Stimulated activated CD4-positive, alpha-beta T cell treated with anti-CD3 and anti-CD28 coated beads, Interleukin-2, amount 100 ng/mL, for 4 hours (primary cell): ENCODE measurements around the gene TMSB10.
"Not testable (repeated sequence)": the region's sequence is repeated elsewhere in the genome, so short reads cannot be mapped to it uniquely, and the experiment has no call there.

Experiments
- DNase-seq: peaks from one replicate; pipeline ENCODE4 v3.0.0-alpha.2; 2020; ENCODE audit warnings: low read depth

TMSB10 gene

DNA sequence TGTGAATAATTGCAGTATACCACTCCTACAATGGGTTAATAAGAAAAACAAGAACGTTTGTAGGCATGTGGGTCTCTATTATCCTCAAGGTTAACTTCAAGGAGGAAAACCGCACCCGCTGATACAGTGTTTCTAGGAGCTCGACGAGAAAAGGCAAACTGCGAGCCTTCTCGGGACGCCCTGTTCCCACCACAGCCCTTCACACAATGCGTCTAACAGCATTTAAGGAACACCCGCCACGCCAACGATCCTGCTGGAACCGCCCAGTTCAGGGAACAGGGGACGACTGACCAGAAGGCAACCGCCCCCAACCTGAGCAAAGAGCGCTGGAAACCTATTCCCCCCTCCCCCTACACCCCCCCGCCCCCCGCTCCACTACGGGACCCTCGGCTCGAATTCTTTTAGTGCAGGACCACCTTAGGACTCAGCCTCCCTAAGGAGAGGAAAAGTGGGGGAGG lies 710 bp upstream of the TMSB10 start:
- no peak for DNase-seq

DNA sequence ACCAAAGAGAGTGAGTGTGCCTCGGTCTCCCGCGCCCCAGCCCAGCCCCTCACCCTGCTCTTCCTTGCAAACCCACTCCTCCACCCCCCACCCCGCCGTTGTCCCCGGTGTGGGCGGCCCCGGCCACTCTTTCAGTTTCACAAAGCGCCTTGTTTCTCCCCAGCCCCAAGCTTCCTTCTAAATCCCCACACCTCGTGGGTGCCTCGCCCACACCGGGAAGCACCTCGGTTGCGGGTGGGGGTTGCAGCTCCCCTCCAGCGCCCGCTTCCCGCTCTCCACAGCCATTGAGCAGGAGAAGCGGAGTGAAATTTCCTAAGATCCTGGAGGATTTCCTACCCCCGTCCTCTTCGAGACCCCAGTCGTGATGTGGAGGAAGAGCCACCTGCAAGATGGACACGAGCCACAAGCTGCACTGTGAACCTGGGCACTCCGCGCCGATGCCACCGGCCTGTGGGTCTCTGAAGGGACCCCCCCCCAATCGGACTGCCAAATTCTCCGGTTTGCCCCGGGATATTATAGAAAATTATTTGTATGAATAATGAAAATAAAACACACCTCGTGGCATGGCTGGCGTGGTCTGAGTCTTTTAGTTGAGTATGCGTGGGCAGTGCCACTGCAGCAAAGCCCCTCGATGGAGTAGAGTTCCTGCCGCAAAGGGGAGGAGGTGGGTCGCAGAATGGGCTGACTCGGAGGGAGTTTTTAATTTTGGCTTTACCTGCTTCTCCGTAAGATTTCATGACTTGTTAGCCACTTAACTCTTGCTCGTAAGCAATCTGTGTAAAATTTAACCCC lies 848 bp downstream of the TMSB10 start:
- peak; percentile 64 for DNase-seq

DNA sequence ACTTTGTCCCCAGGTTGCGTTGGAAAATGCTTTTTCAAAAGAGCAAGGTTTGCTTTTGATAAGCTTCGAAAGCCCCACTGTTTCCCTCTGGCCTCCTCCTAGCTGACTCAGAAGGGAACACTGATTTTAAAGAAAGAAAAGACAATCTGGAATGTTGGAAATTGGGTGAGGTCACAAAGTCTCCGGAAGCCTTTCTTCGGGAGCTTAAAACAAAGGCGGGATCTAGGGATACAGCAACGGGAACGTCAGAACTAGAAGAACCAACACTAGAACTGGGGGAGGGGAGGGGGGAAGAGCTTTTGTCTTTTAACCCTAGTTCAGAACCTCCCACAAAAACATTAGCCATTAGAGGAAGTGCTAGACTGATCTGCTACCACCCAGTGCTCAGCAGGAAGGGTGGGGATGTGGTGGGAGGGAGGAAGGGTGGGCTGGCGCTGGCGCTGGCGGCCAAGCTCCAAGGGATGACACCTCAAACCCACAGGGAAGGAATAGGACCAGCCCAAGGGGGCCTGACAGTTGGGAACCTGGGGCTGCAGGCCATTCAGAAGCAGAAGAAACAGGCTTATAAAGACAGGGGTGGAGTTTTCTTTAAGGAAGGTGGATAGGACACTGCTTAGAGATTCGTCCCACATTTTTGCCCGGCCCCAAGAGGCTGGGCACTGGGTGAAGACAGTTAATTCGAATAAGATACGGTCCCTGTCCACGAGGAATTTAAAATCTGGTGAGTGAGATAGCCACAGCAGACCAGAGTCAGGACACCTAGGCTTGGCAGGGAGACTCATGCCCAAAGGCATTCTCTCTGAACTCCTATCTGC lies 1.7 kb downstream of the TMSB10 start:
- DNase-seq, result no peak

DNA sequence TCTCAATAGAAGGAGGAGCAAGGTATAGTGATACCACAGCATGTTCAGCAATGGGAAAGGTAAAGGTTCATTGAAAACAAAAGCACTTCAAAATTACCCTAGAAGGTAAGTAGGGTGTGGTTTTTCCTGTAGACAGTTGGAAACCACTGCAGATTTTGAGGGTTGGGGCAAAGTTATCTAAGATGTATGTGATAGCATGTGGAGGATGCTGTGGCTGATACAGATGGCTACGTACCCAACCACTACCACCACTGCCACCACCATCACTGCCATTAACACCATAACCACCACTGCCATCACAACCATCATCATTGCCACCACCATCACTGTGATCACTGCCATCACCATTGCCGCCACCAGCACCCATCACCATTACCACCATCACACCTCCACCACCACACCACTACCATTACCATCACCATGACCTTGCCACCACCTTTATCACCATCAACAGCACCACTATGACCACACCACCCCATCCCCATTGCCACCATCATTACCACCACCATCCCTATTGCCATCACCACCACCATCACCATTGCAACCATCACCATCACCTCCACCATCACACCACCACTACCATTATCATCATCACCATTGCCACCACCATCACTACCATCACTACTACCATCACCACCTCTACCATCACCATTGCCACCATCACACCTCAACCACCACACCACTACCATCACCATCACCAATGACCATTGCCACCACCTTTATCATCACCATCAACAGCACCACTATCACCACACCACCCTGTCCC lies 3.7 kb downstream of the TMSB10 start:
- DNase-seq, result no peak

DNA sequence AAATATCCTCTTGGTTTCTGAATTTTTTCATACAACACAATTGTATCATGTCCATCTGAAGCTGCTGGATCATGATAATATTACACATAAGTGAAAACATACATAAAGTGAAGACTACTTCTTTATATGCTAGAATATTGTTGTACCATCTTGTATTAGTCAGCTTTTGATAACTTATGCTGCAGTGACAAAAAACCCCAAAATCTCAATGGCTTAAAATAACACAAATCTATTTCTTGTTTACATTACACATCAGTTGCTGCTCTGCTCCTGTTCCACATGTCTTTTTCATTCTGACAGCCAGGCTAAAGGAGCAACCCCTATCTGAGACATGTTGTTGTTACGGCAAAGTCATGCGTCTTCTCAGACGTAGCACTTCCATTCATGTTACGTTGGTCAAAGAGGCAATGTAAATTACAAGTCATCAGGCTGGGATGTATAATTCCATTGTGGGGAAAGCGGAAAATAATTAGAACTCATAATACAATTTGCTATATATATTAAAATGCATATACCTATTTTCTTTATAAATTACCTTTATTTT lies 5.8 kb downstream of the TMSB10 start:
- DNase-seq, result no peak

DNA sequence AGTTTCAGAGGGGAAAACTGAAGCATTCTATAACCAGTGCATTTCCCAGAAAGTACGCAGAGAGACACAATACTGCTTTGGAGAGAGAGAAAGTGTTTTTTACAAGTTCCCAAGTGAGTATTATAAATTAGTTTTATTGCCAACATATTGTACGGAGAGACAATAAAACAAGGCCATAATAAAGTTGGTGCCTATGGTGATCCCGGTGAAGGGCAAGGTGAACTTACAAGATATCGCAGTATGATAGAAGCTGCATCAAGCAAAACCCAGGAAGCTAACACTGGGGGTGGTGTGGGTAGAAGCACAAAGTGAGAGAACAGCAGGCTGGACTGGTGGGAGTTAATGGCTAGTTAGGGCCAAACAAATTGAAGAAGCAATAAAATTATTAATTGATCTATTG lies 7.5 kb downstream of the TMSB10 start:
- no peak for DNase-seq

DNA sequence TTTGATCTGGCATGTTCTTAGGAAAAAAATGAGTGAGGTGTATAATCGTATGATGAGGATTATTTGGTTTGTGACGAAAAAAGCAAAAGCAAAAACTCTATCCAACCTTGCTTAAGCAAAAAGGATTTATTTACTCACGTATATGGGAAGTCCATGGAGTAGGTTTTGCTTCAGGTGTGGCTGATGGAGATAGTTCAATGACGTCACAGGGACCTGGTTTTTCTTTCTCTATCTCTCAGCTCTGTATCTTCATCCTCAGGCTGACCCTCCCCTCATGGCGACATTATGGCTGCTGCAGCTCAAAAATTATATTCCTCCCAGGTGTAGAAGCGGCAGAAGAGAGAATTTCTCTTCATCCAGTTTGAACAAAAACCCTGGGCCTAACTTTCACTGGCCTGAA lies 8.9 kb downstream of the TMSB10 start:
- DNase-seq, result no peak

DNA sequence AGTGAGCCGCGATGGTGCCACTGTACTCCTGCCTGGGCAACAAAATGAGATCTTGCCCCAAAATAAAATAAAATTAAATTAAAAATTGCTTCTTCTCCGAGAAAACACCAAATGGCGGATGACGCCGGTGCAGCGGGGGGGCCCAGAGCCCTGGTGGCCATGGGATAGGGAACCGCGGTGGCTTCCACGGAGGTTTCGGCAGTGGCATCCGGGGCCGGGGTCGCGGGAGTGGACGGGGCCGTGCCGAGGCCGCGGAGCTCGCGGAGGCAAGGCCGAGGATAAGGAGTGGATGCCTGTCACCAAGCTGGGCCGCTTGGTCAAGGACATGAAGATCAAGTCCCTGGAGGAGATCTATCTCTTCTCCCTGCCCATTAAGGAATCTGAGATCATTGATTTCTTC lies 10.2 kb downstream of the TMSB10 start:
- DNase-seq, result not testable (repeated sequence)

DNA sequence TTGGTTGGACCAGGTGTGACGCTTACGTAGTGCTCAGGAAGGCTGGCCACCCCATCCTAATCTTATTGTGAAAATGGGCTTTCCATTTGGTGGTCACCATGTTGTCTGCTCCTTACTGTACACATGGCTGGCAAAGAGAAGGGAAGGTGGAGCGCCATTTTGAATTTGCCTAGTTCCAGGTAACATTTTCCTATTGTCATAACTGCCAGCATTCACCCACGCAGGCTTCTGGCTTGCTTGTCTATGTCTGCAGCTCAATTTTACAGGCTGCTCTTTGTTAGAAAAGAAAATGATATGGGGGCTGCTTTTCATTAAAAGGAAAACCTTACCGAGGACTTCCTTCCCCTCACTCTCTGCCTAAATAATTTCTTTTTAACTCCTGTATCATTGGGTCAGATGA lies 12.4 kb downstream of the TMSB10 start:
- DNase-seq, result not testable (repeated sequence)

DNA sequence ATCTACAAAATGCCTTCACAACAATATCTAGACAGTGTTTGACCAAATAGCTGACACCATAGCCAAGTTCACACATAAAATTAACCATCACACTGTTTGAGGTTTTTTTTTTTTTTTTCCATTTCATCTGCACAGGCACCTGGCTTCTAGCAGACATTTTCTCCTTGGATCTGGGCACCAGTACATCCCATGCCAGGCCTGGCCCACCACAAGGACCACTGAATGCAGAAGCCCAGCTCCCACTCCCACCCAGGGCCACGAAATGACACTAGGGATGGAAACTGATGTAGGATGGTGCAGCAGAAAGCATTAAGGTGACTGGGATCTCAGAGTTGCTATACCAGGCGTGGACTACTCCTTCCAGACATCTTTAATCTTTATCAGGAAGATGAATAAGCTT lies 13.0 kb downstream of the TMSB10 start:
- DNase-seq, result no peak

DNA sequence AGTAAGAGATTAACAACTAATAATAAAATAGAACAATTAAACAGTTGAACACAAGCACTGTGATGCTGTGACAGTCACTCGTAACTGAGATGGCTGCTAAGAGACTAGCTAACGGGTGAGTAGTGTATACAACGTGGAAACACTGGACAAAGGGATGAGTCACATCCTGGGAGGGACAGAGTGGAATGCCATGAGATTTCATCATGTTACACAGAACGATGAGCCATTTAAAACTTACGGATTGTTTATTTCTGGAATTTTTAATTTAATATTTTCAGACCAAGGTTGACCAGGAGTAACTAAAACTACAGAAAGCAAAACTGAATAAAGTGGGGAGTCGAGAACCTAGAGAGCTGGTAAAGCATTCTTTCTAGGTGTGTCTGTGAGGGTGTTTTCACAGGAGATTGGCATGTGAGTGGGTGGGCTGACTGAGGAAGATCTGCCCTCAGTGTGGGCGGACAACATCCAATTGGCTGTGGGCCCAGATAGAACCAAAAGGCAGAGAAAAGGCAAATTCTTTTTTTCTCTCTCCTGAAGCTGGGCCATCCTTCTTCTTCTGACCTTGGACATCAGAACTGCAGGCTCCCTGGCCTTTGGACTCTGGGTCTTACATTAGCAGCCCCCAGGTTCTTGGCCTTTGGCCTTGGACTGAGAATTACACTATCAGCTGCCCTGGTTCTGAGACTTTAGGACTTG lies 14.6 kb downstream of the TMSB10 start:
- DNase-seq, result peak; percentile 71

DNA sequence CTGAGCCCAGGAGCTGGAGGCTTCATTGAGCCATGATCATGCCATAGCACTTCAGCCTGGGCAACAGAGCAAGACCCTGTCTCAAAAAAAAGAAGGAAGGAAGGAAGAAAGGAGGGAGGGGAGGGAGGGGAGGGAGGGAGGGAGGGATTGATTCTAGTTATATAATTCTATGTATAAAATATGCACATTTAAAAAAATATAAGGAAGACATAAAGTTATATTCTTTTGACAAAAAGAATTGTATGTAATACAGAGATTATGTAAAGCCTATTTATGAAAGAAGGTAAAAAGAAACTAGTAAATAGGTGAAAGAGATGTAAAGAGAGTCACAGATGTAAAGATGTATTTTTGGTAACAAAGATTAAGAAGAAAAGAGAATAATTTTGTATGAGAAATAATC lies 17.6 kb downstream of the TMSB10 start:
- DNase-seq, result no peak

DNA sequence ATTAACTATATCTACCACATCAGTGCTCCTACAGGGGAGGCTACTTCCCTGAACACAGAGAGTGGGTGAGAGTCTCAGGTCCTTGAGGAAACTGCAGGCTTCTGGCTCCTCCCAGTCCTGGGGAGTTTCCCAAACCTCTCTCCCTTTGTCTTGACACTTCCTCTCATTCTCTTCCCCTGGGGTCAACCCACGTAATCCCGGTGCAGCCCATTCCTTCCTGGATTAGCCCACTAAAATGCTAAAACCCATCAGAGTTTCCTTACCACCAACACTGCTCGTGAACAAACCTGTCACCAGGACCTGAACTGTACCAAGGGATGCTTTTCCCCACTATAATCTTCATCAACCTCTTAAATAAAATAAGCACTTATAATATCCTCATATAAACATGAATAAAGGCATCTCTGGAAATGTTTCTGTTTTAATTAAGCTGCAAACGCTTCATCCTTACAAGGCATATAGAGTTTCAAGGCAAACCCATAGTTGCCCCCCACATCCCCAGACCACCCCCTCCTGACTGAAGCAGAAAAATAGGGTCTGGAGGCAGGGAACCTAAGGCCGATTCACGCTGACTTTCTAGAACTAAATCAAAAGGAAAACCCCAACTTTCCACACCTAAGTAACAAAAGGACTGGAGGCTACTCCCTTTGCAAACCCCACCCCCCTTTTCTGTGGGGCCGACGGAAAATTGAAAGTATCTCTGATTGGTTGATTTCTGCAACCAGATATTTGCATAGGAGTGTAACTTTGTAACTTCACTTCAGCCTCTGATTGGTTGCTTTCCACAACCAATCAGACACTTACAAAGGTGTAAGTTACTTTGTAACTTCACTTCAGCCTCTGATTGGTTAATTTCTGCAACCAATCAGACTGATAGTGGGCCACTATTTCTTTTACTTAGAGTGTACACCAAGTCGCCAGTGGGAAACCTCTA lies 19.0 kb downstream of the TMSB10 start:
- no peak for DNase-seq

DNA sequence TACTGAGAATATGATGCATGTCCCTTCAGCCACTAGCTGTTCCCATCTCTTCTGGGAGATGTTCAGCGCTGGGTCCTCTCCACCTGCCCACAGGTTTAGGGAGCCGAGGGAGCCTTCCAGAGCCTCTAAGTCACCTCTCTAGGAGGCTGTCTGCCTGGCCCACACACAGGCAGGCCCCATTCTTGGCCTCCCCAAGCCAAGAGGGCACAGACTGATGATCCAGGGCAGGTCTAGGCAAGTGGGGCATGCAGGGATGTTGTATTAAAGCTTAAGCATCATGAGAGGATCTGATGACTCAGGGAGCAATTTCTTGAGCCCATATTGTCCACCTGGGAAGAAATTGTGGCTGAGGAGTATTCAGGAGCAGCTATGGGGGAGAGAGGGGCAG lies 19.9 kb downstream of the TMSB10 start:
- DNase-seq, result no peak

DNA sequence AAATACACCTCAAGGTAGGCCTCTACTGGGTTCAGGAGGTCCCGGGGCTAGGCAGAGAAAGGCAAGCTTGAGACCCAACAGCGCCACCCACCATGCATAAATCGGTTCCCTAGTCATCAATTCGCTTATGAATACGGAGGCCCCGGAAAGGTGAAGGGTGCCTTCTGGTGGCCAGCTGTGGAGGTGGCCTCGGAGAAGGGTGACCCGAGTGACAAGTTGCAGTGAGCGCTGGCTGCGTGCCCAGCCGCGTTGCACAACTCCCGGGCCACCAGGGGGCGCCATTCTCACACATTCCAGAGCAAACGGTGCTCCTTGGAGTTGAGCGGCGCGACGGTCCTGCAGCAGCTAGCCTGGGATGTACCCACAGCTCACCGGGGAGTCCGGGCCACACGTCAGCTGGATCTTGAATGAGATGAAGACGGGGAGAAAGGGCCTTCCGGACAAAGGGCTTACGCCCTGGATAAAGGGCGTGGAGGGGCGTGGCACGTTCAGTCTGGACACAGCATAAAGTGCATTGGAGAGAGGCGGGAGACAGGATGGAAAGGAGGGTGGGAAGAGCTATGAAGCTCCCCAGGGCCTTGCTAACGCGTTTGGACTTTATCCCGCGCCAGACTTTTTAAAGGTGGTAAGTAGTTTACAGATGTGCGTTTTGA lies 20.4 kb downstream of the TMSB10 start:
- DNase-seq, result peak; percentile 97

DNA sequence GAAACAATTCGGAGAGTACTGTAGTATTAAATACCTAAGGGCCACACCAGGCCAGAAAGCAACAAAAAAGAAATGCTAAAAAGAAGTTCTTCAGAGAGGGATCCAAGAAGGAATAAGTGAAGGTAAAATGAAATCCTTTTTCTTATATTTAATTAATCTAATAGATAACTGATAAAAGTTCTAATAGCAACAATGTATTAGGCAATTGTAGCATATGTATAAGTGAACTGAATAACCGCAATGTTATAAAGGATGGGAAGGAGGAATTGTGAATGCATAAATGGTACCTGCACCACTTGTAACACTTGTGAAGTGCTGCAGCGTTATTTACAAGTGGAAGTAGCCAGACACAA lies 21.8 kb downstream of the TMSB10 start:
- no peak for DNase-seq

DNA sequence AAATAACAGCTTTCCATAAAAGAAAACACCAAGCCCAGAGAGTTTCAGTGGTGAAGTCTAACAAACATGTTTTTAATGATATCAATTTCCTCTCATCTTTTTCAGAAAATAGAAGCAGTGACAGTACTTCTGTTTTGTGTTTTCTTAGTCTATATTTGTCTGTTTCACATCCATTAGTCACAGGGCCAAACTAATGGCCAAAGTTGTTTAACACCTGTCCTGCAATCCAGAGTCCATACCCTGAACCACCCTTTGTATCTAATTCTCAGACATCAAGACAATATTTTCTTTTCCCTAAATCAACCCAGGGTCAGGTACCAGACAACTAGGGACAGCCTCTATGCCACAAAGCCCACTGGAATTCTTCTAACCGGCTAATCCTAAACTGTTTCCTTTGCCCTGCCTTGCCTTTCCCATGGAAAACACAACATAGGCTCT lies 25.9 kb downstream of the TMSB10 start:
- no peak for DNase-seq

DNA sequence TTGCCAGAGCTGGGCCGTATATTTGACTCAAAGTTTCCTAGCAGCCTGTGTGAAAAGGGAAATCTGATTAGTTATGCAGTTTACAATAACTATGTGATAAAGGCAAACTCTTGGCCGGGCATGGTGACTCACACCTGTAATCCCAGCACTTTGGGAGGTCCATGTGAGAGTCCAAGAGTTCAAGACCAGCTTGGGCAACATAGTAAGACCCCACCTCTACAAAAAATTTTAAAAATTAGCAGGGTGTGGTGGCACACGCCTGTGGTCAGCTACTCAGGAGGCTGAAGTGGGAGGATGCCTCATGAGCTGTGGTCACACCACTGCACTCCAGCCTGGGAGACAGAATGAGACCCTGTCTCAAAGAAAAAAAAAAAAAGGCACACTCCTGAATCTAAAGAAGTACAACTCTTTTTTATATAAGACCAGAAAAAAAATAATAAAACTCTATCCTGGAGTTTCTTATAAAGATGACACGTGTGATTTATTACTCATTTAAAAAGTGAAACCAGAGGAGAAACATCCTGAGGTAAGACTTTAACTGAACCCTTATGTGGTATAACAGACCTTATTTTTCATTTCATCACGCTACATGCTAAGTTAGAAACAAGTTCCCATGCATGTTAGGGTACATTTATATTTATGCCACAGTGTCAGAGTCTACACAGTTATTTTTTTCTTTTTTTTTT lies 32.9 kb downstream of the TMSB10 start:
- DNase-seq, result peak; percentile 63

DNA sequence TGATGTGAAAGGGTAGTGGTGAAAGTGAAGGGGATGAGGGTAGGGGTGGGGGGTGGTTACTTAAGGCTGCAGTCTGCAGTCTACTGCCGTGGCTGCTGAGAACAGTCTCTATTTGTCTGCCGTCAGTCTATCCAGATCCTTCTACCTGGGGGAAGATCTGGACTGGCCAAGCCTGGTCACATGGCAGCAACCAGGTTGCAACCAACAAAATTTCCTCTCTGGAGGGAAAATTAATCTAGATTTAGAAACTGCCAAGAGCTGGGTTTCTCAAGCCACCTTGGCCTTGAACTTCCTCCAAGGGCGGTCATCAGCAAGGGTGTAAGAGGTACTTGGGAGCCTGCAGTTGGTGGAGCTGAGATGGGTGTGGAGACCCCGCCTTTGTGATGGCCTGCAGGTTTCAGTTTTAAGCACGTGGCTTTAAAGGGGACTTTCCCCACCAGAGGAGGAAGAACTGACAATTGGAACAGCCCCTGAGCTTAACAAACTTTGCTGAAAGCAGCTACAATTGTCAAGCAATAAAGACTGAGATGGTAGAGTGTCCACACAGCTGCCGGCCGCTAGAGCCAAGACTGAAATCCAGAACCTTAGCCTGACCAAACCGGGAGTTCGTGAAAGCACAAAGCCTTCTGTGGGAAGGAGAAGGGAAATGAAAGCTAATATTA lies 34.1 kb downstream of the TMSB10 start:
- peak; percentile 65 for DNase-seq
